HG02642 (cell line): ENCODE data around the gene APOB.

Experiments
- ATAC-seq: cut with Tn5 transposase; IDR thresholded peaks from one replicate; pipeline ENCODE4 v1.9.1; 2021; ENCODE audit warnings: mild to moderate bottlenecking; ENCODE audit not compliant: unreplicated experiment, poor library complexity

The APOB gene

DNA sequence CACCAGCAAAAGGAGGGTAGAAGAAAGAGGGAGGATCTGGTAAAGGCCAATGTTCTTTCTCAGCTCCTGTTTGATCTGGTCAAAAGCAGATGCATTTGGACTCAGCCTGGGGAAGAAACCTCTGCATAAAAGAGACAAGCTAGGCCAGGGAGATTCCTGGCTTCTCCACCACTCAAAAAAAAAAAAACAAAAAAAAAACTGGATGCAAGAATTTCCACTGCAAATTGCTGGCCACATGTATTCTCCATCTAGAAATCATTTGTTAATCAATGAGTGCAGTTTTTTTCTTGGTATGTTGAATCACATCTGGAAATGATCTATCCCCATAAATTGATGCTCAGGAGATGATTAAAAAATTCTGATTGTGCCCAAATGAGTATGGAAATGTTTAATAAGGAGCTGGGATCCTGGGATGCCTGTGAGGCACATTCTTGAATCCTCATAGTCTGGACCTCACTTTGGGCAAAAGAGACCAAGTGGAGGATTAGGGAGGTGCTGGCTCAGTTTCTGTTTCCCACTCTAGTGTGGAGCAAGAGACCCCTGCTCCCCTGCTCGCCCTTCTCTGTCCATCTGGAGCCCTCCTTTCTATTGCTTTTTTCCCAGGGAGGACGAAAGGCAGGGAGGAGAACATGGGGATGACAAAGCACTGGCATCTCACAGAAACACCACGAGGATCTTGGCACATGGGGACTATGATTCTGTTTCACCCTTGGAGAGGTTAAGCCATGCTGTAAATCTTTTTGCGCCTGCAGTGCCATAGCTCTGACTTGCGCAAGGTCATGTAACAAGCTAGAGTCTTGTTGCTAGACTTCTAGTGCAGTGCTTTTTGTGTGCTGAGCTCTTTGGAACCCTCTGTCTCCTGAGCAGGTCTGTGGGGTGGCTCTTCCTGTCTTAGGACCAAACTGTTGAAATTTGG lies 57.6 kb downstream of the APOB start:
- ATAC-seq, result no peak

DNA sequence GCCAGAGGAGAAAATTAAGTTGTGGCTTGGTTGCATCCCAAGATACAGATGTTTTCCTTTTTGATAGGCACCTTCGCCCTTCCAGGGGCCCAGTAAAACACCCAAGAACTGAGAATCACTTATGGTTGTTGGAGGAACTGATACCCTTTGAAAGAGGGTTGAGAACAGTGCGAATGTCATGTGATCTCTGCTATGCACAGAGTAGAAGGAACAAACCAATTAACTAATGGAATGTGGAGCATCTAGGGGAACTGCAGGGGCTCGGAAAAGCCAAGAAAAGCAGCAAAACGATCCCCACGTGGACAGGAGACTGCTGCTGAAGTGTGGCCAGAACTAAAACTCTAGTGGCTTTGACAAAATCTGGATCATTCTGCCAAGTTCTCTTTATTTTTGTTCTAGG lies 58.8 kb downstream of the APOB start:
- ATAC-seq, result no peak

DNA sequence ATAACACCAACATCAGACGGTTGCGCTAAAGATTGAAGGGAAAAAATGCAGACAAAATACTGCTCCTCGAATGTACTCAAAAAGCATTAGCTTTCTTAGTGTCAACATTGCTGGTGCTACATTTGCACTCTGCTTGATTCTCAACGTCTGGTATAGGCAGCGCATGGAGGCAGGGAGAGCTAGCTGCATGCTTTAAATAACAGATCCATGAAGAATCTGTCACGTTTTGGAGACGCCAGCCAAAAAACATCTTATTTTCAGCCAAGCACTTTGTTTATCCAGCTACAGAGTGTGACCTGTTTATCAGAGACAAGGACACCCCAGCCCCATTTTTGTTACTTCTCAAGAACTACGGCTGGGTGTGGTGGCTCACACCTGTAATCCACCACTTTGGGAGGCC lies 59.5 kb downstream of the APOB start:
- no peak for ATAC-seq

DNA sequence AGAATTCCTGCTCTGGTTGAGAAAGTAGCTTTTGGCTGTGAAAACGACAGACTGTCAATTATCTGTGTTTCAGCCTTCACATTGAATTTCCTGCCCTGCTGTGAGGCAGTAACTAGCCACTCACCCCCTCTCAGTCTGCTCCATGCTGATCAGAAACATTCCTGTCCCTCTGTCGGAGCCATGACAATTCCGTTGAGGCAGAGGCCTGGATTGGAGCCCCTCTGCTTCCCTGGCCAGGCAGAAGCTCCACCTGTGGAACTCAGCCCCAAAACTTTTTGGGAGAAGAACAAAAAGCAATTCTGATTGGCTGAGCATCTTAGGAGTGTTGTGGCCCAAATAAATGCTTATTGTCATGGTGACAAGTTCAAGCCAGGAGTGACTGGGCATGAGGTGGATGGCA lies 60.0 kb downstream of the APOB start:
- ATAC-seq, result no peak

DNA sequence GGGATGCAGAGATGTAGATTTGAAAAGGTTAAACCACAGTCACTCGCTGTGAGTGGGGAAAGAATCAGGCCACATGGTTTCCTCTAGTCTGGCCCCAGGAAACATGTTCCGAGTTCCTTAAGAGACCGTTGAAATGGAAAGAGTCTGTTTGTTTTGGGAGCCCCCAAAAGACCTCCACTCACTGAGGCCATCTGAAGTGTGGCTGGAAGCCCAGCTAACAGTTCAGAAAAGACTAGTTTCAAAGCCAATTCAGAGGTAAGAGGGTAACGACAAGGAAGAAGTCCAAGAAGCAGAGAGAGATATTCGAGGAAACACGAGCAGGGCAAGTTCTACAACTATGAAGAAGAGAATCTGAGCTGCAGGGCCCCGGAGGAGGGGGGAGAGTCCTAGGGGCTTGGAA lies 61.0 kb downstream of the APOB start:
- ATAC-seq, result no peak

DNA sequence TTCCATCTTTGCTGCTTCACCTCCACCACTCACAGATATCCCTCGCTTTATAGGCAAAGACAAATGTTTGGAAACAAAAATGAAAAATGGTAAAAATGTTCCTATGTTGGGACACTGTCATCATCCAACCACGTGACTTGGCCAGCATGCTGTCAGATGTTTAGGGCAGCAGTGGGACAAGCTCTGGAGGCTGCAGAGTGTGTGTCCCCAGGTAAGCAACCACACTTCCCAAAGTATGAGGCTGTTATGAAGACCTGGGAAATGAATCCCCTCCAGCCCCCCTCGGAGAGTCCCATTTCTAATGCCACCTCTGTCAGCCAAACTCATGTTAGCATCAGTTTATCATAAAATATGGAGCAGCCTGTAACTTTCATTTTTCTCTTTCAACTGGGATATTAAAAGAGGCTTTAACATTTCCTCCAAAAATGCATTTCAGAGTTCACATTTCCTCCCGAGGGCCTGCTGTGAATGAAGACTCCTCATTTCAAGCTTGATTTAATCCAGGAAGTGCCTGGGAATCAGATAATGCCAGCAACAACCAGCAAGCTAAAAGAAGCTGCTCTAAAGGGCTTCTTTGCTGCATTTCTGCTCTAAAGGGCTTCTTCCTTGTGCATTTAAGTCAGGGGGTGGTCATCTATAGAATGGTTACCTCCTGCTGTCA lies 66.2 kb downstream of the APOB start:
- ATAC-seq, result no peak

DNA sequence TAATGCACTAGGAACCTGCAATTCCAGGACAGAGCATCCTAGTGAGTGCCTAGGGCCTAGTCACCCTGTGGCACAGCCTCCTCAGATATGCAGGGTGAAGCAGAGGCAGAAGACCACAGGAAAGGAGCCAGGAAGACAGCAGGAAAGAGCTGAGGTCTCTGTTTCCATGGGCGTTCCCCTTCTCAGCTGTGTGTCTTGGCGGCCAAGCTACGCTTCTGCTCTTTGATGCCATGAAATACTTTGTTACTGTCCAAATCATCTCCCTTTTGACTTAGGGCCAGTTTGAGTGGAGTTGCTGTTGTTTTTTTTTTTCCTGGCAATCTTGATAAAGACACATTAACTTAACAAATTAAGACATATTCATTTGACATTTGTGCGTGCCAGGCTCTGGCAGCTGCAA lies 67.3 kb downstream of the APOB start:
- no peak for ATAC-seq

DNA sequence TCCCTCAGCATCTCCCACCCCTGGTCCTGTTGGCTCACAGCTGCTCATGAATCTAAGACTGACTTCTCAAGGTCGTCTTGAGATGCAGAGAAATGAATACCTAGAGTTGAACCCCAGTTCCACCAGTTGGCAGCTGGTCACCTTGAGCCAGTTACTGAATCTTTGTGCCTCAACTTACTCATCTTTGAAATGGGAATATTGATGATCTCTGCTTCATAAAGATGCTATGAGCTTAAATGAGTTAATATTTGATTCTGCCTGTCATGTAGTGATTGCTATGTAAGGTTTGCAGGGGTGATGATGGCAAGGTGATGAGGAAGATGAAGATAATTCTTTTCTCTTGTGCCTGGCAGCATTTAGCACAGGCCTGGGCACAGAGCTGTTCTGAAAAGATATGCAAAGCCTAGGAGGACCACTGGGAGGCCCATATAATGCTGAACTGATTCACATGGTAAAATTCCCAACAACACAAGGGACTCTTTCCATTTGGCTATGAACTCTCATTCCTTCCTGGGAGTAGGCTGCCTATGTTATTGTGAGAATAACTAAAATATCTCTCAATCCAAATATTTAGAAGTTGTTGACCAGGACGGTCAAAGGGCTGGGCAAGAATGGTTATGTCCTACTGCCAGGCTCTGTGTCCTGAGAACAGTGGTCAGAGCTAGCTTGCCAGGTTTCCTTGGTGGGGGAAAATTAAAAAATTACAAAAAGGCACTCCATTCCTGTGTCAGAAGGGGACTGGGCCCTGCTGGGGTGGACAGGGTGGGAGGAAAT lies 70.9 kb downstream of the APOB start:
- ATAC-seq, result no peak

DNA sequence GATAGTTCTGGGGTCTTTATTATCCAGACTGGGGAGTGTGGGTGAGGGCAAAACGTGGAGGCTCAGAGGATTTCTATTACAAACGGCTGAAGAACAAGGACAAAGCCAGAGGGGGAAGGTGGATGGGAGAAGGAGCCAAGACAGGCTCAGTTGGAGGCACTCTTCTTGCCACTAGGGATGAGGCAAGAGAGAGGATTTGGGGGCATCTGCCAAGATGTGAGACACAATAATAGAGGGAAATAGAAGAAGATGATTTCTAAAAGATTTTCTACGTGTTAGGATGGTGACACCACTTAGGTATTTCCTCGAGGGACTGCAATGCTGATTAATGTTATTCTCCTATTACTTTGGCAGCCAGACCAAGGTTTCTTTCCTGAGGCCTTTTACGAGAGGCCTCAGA lies 71.8 kb downstream of the APOB start:
- ATAC-seq, result no peak

DNA sequence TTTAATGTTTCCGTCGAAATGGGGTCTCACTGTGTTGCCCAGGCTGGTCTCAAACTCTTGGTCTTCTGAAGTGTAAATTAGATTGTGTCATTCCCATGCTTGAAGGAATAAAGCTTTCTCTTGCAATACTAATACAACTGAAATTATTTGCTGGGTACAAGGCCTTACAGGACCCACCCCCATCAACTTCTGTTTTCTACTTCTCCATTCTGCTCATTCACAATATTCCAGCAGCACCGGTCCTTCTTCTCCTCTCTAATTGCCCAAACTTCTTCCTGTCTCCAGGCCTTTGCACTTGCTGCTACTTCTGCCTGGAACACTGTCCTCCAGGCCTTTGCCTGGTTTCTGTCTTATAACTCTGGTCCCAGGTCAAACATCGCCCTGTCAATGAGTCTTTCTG lies 73.8 kb downstream of the APOB start:
- no peak for ATAC-seq

DNA sequence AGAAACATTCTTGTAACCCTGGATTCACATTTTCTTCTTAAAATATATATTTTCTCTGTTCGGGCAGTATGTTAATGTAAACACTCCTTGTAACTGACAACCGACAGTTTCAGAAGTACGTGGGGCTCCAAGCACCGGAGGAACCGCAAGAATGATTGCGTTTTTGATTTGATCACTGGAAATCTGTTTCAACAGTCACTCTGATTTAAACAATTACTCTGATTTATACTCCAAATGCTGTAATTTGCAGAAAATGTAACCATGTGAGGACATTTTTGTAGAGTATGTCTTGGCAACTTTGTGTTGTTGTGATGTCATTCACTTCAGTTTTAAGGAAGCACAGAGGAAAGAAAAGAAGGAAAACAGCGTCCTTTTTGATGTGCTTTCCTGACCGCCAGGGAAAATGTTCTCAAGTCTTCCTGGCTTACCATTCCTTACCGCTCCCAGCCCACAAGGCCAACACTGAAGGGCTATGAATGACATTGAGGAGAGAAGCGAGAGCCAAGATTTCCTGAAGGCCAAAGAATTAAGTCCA lies 77.7 kb downstream of the APOB start:
- ATAC-seq, result no peak

DNA sequence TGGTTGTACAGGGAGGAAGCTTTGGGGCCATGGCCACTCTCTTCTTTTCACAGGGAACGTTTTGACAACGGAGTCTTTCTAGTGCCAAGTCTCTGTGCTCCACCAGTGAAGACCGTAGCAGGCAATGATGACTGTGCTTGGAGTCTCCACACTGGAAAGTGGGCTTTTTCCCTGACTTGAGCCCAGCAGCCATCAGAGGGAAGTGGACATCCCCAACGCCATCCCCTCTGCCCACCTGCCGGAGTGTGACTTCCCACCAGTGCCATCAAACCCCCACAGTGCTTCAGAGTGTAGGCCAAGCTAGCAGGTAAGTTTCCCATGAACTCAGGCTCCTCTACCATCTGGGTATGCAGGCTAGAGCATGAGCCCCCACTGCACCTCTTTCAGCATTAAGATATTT lies 78.7 kb downstream of the APOB start:
- no peak for ATAC-seq

DNA sequence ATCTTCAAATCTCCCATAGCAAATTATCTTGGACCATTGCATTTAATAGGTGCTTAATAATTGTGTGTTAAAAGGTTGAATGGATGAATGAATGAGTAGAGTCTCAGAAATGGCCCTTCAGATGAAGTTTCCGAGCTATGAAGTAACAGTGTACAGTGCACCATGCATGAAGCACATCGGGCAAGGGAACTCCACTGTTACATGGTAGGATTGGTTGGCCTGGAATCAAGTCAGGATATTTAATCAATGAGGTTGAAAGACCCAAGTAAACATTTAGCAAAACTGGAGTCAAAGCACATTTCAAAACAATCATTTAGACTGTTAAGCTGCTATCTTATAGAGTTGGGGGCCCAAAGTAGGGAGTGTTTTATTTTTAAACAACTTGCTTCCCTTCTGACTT lies 80.0 kb downstream of the APOB start:
- no peak for ATAC-seq

DNA sequence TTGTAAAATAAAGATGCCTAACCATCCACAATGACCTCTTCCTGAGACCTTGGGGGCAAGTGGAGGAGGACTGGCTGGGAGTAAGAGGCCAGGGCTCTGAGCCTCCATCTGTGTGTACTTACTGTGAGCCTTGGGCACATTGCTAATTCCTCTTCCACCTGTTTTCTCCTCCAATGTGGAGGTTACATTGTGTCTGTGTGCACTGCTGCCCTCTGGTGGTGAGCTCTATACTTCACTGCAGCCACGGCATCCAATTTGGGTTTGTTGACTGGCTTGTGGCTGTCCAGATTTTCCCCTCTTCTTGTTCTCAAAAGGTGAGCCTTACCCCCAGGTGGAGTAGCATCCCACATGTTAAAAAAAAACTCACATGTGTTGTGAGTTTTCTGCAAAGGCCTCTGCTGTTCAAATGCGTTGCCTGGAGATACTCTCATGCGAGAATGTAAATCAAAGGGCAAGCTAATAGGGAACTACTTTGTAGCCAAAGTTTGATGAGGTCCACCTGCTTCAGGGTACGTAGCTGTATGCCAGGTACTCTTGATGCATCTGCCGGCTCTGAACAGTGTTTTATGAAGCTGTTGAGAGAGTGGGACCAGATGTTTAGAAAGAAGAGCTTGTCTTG lies 80.8 kb downstream of the APOB start:
- ATAC-seq, result peak; percentile 67

DNA sequence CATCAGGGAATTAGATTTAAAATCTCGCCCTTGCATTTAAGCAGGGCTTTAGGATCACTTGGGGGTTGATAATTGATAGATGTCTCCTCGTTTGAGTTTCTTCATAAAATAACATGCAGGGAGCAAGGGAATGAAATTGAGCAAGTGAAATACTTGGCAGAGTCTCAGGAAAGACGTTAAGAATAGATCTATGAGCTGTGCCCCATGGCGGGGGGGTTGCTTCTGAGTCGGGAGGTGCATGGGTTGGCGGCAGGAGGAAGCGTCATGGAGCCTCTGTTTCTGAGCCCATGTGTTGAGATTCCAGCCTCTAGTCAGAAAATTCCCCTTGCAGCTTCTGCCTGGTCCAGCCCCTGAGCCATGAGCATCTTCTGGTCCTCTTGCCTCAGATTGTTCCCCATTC lies 82.0 kb downstream of the APOB start:
- ATAC-seq, result no peak

DNA sequence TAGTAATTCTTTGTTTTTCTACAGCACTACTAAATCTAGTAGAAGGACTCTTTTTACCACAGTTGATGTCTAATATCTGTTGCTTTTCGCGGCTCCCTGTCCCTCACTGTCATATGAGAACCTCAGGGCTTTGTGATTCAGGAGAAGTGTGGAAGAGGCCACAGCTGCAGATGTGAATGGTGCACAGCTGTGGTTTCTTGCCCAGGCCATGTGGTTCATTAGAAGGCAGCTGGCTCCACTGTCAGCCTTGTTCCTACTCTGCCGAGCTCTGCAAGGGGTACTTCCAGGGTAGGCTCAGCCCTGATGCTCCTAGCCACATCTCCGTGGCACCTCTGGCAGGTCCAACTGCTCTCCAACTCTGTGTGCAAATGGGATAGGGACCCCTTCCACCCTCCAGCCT lies 83.9 kb downstream of the APOB start:
- no peak for ATAC-seq

DNA sequence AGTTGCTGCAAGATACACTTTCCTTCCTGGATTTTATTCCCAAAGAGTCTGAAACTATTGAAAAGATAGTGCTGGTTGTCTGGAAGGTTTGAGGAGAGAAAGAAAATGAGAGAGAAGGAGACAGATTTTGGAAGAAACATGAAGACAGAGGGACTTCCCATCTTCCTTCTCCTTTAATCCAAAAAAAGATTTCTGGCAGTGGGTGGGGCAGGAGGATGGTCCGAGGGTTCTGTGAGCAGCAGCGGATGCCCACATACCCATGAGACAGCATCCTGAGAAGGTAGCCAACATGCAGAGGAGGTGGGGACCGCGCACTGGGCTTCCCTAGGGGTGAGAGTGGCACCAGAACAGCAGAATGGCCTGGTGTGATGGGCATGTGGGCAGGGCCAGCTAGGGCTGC lies 84.6 kb downstream of the APOB start:
- ATAC-seq, result no peak

DNA sequence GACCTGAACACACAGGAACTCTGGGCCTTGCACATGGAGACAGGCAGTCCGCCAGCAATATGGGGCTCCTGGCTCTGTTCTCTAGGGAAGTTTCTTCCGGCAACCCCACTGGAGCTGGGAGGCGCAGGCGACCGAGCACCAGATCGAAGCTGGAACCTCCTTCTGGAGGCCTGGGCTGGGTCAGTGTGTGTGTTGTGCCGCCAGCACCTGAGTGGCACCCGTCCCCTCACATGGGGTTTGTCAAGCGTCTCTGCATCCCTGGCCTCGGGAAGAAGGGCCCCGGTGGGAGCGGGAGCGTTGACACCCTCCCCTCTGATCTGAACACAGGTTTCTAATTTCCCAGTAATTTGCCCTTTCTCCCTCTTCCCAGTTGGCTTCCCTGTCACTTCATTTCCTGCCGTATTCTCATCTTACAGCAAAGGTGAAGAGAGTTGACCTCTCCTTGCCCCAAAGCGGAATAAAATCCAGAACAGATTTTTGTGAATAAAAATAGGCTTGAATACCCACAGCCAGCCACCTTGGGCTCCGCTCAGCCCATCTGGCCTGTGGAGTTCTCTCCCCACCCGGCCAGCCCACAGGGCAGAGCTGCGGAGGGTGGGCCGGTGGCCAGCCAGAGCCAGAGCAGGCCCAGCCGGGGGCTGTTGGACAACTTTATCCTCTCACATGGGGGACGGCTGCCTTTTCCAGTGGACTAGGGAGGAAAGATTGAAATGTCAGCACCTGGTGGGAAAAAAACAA lies 85.9 kb downstream of the APOB start:
- ATAC-seq, result no peak

DNA sequence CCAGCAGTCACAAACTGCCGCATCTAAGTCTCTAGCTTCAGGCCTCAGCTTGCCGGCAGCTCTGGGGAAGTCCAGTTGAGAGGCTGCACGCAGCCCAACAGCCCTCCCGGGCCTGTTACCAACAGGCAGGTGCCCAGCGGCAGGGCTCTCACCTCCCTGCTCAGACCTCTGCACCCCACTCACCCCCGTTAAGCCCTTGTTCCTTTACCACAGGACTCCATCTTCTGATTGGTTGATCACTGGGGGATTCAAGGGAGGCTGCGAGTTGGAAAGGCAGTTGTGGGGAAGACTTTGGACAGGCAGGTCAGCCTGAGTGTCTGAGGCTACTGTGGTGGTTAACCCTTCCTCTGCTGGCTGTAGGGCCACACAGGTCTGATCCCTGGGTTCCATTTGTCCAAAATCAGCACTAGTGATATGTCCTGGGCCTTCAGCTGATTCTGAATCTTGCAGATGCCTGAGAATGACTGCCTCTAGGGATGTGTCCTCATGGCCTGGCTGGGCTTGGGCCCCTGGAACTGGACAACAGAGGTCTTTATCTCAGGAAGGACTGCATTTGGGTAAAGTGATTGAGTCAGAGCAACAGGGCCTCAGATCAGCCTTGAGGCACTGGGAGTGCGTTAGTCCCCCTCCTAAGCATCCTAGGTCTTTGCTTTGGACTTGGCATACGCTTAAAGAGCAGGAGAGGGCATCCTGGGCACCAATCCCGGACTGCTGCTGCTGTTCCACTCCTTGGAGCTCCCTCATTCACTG lies 88.4 kb downstream of the APOB start:
- no peak for ATAC-seq
